GM18868 (cell line): Measurements from ENCODE around the gene GHR.

Source experiments
- ATAC-seq: cut with Tn5 transposase; IDR thresholded peaks from one replicate; pipeline ENCODE4 v1.9.1; 2021; ENCODE audit warnings: mild to moderate bottlenecking, moderate library complexity; ENCODE audit not compliant: unreplicated experiment

GHR gene

DNA sequence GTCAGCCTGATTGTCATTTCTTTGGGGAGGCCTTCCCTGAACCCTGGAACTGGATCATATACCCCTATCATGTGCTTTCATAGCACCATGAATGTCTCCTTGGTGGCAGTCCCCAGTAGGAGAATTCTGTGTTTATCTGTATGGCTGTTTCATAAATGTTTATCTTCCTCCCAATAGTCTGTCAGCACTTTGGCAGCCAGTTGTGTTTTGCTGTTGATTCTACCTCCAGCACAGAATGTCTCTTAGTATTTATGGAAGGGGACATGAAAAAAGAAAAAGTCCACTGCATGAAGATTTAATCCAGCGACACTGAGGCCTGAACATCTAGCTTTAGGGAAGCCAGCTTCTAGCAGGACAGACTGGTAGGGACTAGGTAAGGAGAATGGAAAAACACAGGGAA, 38.3 kb downstream of the GHR start:
- ATAC-seq = no peak

DNA sequence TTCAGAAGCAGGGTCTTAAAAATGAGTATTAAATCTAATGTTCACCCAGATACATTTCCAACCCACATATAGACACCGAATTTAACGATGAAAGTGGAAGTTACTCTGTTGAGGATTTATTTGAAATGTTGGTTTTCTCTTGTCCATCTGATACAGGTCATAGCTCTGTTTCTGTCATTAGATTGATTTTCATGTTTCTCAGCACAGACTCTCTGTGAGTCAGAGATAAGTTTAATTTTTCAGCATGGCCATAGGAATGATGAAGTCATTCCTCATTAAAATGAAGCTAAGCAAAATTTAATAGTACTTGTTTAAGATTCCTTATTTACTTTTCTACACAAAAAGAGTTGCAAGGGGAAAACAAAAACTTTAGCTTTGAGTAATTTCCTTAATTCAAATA, 38.8 kb downstream of the GHR start:
- ATAC-seq = no peak

DNA sequence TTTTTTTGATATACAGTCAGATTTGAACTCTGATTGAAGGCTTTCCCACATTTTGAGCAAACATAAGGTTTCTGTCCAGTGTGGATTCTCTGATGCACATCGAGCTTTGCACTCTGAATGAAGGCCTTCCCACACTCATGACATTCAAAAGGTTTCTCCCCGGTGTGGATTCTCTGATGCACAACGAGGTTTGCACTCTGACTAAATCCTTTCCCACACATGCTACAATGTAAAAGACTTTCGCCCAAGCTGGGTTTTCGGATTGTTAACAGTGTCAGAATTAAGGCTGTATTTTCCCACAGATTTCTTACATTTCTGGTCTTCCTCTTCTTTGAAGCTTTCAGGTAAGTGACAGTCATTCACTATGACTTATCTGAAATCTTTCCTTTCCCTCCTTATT, 44.3 kb downstream of the GHR start:
- ATAC-seq = peak; percentile 58

DNA sequence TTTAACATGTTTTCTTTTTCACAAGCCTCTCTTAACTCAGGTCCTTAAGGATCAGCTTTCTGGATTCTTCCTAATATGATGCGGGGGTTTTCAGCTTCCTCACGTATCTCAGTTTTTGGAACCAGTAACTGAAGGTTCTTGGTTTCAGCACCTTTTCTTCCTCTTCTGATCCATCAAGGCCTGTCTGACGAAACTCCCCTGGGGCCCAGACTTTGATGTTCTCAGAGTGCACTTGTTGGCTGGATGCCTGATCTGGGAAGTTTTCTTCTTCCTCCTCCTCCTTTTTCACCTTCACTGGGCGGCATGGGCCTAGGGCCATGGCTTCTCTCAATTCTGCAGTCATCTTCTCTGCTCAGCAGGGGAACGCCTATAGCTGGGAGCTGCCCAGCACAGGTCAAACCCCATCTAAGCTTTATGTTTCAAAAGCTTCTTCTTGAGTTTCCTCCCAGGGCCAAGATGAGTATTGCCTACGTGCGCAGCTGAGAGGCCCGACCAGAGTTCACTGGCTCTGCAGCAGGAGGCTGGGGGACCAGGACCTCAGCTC, 44.8 kb downstream of the GHR start:
- peak; percentile 36 for ATAC-seq

DNA sequence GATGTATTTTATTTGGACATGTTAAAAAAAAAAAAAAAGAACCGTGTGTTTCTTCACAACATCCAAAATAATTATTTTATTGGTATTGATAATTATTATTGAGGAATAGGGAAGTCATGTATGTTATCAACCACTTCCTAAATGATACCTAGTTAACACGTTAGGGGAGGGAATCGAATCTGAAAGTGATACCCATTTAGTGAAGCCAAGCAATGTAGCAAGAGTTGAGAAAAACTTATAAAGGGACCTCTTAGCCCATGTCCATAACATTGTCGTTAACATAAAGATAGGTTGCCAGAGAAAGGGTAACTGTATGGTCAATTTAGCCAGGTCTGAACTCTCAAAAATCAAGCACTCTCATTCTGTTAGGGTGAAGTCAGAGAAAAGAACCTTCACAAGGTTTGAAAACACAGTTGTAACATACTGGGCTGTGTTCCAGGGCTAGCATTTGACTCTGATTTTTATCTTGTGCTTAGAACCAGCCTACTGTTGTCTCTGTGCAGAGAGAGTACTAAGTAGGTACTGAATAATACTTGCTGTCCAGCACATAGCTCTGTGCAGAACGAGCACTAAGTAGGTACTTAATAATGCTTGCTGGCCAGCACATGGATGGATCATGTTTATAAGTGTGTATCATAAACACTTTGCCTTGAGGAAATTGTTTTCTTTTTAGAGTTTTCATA, 60.4 kb downstream of the GHR start:
- peak; percentile 87 for ATAC-seq

DNA sequence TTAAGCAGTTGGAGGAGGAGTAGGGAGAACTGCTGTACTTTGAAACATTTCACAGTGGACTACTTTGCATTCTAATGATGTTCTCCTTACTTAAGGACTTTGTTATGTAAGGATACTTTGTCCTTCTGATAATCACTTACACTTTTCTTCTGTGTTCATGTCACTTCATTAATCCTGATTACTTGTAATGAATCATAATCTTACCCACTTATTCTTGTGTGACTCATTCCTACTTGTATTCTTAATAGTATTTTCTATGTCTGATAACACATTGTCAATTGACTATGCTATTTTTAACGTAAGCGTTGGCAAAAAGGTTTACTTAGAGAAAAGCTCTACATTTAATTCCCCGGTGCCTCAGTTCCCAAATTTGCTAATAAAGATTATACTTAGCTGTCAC, 63.8 kb downstream of the GHR start:
- no peak for ATAC-seq

DNA sequence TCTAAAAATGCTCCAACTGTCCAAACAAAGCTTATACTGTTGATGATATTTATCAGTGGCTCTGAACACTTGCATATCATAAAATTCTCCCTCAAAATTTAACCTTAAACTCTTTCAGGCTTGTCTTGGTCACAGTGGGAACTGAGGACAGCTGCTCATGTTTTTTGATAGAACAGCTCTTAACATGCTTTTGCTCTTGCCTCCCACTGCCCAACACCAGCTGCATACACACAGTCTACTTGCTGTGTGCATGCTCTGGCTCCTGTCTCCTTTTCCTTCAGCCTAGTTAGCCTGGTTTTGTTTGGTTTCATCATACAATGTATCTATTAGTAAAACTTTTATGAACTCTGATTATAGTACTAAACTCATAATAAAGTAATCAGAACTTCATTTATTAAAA, 64.6 kb downstream of the GHR start:
- ATAC-seq = no peak

DNA sequence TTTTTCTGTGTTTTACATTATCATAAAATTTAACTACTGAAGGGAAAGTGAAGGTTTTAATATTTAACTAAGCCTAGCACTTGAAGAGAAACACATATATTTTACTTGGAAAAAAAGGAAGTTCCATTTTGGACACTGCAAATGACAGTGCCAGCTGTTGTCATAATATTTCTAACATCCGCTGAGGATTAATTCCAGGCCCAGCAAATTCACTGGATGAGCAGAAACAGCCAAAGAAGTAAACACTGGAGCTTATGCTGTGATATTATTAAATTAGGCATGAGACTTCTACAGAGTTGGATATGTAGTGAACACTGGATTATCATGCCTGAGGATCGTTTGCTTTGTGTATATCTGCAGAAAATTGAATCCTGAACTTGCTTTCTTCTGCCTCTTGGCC, 67.6 kb downstream of the GHR start:
- no peak for ATAC-seq

DNA sequence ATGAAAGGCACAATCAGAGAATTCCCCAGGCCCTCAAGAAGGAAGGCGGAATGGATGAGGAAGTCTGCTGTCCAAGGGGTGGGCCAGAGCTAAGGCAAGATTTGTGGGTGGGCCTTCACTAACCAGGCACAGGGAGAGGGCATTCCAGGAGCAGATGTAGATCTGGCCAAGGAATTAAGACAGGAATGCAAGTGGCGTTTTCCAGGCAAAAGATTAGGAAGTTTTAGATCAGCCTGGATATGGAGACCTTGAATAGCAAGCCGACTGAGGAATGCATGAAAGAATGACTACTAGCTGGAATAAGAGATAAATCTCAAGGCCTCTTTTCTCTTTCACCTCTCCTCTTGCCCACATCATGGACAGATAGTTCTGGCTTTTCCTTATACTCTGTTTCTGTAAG, 68.5 kb downstream of the GHR start:
- no peak for ATAC-seq

DNA sequence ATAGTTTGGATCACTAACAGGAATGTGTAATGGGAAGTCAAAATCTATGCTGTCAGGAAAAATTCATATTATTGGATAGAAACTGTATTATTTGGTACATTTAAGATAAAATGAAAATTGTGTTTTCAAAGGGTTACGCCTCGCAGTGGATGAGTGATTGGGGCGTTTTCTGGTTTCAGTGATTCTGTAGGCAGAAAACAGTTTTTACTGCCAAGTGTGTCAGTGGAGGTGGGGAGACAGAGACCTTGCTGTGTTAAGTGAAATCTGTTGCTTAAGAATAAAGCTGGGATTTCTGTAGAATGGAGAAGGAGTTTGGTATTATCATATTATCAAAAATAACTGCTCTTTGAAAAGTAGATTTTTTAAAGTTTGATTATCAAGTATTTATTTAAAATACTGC, 69.7 kb downstream of the GHR start:
- no peak for ATAC-seq

DNA sequence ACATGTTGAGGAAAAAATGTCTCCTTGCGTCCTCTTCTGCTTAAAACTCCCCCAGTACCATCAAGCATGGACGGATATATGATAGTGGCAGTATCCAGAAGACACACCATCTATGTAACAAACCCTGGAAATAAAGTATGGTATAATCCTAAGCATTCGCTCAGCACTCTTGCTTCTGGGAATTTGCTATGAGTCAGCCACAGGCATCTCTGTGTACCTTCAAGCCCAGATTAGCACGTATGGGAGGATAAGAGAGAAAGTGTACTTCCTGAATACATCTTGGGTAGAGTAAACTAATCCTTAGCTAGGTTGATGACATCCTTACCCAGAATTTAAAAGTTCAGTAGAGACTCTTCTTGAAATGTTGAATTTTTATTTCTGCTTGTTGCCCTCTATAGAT, 71.2 kb downstream of the GHR start:
- no peak for ATAC-seq

DNA sequence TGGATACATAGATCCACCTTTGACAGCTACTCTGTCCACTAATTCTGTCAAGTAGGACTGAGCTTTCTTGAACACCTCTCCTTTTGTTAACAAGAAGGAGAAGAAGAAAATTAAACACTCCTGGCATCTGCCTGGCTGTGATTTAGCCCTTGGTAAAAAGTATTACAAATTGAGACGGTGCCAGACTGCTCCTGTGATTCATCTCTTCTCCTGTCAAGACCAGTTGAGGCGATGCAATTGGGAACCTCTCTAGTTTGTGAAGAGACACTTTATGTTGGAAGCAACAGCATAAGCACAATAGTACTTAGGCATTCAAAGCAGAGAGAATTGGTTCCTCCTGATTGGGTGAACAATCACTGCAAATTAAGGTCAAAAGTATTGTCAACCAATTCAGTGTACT, 72.7 kb downstream of the GHR start:
- ATAC-seq = no peak

DNA sequence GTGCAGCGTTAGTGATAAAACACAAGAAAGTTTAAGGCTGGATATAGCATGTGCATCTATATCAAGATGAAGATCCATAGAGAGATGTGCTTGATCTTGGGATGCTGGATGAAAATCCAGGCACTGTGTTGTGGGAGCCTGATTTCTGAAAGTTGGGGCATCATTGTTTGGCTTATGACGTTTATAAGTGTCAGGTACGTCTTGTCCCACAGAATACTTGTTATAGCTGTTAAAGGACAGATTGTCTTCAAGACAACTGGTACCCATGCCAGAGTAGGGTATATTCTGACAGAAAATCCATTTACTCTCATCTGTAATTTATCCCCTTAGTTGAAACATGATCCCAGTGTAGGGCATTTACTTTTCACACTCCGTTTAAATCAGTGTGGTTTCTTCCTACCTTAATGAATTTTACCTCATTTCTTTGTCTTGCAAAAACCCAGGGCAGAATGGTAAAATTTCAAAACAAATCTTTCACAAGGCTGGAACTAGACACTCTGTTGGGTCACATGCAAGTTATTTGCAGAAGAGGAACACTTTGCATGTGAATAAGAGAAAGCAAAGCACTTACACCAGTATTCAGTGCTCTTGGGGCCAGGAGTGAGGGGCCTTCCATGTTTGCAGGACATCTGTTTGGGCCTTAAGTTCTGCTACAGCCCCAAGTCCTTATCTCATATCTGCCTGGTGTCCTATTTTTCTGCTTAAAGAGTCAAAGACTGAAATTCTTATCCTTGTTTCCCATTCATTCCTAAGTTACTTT, 73.3 kb downstream of the GHR start:
- no peak for ATAC-seq

DNA sequence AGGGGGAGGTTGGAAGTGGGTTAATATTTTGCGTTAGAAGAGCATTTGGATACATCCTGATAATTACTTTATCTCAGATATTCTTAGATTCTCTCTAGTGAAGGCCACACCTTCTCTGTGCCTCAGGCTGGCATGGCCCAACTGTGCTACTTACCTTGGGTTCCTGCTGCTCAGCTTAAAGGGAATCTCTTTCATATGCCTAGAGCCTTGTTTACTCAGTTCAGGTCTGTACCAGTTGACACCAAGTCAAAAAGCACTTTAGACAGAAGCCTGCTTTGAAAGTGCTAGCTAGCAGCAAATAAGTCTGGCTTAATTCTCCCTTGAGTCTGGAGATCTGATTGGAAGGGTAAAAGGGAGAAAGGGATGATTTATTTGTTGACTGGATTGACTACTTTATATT, 74.8 kb downstream of the GHR start:
- ATAC-seq = no peak

DNA sequence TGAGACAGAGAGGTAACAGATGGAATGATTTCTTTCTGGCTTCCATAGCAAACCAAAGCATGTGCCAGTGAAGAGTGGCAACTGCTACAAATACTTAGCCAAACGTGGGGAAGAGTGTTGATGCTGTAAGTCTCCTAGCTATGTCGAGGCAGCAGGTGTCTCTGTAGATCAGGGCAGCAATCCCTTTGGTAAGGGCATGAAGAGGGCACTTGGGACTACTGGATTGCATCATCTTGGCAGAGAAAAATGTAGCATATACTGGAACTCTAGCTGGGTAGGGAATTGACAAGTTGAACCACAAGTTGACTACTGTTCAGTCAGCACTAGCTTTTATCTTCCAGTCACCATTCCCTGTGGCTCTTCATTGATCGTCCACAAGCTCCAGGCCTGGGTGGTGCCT, 75.8 kb downstream of the GHR start:
- no peak for ATAC-seq

DNA sequence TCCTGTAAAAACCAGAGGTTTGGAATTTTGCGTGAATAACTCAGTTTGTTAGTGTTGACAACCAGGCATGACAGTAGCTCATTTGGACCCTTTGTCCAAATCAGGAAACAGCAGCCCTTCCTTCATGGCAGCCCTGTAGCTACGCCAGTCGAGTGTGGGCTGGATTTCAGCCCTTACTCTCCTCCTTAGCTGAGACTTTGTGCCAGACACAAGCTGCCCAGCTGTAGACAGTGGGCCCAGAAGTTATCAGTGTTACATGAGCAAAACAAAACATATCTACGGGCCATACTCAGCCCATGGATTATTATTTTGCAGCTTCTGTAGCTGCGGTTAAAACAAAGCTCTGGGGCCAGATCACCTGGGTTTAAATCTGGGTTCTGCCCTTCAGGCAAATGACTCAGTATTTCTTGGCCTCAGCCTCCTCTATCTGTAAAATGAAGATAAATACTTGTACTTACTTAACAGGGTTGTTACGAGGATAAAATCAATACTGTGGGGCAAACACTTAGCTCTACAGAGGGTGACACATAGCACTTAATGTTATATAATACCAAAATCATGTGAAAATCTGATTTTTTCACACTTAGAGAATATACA, 76.9 kb downstream of the GHR start:
- no peak for ATAC-seq

DNA sequence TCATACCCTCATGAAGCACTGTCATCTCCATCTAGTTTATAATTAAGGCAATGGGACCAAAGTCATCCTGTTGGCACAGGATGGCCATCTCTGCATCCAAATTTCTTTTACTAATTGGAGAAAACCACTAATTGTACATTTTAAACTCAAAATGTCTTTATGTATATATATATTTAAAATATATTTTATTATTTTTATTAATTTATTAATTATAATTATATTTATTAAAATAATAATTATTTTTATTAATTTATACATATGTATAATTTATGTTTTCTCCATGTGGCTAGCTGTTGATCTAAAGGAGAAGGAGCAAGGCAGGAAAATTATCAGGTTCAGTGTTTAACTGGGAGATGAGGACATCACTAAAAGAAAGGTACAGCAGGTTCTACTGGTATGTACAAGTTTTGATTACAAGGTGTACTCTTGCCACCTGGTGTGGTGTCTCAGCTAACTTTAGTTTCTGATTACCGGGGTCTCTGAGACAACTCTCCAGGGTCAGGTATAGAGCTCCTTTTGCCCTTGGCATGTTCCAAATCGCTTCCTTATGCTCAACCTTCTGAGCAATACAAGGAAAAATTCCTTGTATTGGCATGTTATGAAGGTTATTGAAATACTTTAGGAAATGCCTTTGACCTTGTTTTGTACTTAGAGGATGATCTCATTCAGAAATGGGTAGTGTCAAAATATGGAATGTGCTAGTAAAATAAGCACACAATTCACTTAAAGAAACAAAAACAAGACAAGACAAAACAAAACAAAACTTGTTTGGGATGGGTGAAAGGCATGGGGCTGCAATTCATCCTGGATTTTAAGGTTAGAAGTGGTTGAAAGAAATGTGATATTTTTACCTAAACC, 79.6 kb downstream of the GHR start:
- no peak for ATAC-seq

DNA sequence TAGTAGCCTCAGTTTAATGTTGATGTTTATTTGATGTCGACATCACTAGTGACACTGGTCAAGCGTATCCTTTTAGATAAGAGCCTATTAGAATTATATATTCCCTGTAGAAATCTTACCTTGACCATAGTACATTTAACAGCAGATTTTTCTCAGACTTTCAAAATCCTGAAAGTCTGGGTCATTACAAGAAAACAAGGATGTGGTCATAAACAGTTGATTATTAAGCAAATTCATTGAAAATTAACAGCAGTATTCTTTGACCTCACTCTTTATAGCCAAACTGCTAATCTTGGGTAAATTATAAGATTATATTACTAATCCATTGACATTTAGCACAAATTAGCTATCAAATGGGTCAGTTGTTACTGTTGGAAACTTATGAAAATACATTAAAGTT, 83.4 kb downstream of the GHR start:
- ATAC-seq = no peak

DNA sequence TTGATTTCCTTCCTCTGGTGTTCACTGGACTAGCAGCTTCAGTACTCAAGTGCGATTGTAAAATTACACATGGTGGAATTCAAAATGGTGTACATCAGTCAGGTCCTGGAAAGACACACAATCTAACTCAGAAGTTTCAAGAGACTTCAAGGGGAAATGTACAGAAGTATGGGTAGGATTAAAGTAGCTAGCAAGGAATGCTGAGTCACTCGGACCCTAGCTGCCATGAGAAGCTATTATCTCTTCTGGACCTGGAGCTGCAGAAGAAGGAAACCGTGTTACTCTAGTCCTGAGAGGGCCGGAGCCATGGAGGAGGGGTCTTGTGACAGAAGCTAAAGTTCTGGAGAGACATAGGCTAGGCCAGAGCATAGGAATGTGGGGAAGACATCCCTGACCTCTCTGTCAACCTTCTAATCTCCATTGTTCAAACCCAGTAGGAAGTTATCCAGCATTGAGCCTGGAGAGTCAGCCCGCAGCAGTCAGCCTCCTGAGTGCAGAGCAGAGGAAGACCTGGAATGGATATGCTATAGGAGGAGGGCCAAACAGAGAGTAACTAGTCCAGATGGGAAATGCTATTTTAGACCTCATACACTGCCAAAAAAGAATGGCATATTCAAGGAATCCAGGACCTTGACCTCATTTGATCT, 84.3 kb downstream of the GHR start:
- no peak for ATAC-seq

DNA sequence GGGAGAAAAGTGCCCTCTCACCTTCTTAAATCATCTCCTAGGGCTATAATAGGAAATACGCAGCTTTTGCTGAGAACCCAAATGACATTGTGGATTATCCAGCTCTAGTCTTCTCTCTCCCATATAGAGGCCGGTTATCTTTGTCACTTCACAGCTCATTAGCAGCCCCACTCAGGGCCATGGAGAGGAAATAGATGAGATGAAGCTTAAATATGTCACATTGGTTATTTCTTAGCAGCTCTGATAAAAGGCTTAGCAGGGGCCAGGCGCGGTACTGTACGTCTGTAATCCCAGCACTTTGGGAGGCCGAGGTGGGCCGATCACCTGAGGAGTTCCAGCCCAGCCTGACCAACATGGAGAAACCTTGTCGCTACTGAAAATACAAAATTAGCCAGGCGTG, 90.0 kb downstream of the GHR start:
- ATAC-seq = no peak

DNA sequence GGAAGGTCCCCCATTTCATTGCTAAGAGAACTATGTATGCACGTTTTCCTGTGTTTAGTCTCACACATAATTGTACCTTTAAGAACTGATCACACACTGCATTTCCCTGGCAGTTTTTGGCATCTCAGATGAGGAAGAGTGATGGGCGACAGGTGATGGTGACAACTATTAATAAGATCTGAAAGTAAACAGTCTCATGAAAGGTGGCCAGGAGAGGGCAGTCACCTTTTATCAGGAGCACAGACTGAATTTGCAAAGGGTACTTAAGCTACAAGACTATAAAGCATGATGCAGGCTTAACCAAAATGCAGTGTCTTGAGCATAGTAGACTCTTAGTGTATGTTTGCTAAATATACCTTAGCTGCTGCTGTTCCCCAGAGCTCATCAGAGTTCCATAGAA, 91.5 kb downstream of the GHR start:
- peak; percentile 56 for ATAC-seq
